Activated CD8-positive, alpha-beta memory T cell treated with anti-CD3 and anti-CD28 coated beads, Interleukin-2, amount 50 U/mL, for 1 hour (primary cell): Measurements from ENCODE around the gene KRTAP19-1.
"Not testable (repeated sequence)": the region's sequence is repeated elsewhere in the genome, so short reads cannot be mapped to it uniquely, and the experiment has no call there.

Experiments used
- DNase-seq: peaks from one replicate; pipeline ENCODE4 v3.0.0-alpha.2; 2020; ENCODE audit errors: extremely low read depth

Gene KRTAP19-1

DNA sequence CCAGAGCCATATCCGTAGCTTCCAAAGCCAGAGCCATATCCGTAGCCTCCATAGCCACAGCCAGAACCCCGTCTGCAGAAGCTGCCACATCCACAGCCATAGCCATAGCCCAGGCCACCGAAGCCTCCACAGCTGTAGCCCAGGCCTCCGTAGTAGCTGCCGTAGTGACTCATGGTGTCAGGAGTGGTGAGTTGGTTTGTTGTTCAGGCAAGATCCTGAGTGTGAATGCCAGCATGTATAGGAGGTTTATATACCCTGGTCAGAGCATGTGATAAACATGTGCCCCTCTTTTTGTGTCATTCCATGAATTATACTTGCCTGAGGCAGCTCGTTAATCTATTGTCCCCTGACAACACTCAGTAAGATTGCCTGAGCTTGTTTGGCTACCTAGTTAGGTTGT lies at the start of gene KRTAP19-1:
Gene KRTAP19-1, minus strand, starts transcription at position 223 of the 400 bp plus-strand sequence. Its CDS starts 50 bp downstream, at position 173.
- no peak for DNase-seq

DNA sequence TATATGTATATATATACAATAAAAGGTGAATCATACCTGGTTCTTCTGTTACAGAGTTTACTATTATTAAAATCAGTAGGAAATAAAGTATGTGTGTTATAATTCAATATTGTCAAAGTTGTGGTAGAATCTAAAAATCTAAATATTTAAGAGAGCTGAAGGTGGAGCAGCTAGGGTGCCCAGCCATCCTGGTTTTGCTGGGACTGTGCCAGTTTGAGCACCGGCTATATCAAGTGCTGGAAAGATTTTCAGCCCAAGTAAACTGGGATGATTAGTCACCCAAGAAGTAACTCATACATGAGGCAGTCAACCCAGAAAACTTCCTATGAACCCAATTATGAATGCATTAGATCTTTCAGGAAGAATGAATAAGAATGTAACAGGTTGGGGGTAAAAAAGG lies 38.7 kb upstream of the KRTAP19-1 start:
- no peak for DNase-seq

DNA sequence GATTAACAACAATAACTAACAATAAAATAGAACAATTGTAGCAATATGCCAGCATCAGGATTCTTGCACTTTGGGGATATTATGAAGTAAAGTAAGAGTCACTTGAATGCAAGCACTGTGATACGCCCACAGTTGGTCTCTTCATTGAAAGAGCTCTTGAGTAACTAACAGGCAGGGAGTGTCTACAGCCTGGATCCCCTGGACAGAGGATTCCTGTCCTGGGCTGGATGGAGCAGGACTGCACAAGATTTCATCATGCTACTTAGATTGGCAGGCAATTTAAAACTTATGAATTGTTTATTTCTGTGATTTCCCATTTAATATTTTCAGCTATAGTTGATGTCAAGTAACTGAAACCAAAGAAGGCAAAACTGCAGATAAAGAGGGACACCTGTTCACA lies 35.5 kb upstream of the KRTAP19-1 start:
- no peak for DNase-seq

DNA sequence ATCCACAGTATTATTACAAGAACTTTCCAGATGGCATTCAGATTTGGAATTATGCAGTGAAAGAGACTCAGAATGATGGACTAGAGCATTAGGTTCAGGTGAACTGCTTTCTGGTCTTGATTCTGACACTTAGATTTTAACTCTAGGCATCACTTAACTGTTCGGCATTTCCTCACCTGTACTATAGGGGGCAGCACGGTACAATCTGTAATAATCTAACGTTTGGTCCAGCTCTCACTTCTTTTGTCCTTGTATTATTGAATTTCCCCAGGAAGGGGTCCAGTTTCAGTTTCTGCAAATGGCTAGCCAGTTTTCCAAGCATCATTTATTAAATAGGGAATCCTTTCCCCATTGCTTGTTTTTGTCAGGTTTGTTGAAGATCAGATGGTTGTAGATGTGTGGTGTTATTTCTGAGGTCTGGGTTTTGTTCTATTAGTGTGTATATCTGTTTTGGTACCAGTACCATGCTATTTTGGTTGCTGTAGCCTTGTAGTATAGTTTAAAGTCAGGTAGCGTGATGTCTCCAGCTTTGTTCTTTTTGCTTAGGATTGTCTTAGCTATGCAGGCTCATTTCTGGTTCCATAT lies 25.5 kb upstream of the KRTAP19-1 start:
- not testable (repeated sequence) for DNase-seq

DNA sequence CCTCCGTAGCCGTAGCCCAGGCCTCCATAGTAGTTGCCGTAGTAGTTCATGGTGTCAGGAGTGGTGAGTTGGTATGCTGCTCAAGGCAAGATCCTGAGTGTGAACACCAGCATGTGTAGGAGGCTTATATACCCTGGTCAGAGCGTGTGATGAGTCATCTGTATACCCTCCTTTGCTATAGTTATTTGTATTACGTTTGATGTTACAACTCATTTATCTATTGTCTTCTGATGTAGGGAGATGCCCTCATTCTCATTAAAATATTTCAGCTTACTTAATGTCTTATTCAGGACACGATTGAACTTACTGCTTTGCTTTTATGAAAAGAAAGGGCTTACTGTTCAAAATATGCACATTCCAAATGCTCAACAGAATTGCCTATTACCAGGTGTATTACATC lies 21.9 kb upstream of the KRTAP19-1 start, which contains the start of gene KRTAP19-5:
Gene KRTAP19-5, minus strand, starts transcription at position 101 of the 400 bp plus-strand sequence. Its CDS starts 51 bp downstream, at position 50.
- no peak for DNase-seq

DNA sequence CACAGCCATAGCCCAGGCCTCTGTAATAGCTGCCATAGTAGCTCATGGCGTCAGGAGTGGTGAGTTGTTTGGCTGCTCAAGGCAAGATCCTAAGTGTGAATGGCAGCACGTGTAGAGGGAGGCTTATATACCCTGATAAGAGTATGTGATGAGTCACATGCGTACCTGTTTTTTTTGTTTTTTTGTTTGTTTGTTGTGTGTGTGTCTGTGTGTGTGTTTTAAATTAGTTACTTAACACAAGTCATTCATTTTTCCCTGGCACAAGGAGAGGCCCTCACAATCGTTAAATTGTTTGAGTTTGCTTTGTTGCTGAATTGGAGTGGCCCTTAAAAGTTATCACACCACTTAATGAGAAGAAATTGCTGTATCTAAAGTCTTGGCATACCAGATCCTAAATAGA lies 16.9 kb upstream of the KRTAP19-1 start, which contains the start of gene KRTAP19-4:
Gene KRTAP19-4, minus strand, starts transcription at position 101 of the 400 bp plus-strand sequence. Its CDS starts 55 bp downstream, at position 46.
- no peak for DNase-seq

DNA sequence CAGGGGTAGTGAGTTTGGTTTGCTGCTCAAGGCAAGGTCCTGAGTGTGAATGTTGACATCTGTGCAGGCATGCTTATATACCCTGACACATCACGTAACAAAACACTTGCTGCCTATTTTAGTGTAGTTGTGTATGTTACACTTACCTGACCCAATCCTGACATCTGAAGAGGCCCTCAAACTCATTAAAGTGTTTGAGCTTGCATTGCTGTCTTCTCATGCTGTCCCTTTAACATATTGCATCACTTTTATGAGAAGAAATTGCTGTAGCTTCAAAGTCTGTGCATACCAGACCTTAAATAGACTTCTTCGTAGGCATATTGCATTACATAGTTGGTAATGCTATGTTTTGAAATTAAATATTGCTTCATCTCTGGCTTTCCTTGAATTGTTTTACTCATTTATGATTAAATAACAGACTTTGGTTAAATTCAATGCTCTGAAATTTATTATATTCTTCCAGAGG lies 11.8 kb upstream of the KRTAP19-1 start, which contains the start of gene KRTAP19-3:
Gene KRTAP19-3, minus strand, starts transcription at position 51 of the 466 bp plus-strand sequence. CDS start 56 bp downstream, outside the sequence.
- DNase-seq, result no peak

DNA sequence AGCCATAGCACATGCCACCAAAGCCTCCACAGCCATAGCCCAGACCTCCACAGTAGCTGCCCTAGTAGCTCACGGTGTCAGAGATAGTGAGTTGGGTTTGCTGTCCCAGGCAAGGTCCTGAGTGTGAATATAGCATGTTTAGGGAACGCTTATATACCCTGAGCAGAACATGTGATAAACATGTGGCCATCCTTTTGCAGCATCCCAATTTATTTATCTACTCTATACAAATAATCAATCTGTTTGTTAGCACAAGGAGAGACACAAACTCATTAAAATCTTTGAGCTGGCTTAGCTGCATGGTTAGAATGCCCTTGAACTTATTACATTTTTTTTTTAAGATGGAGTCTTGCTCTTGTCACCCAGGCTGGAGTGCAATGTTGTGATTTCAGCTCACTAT lies 7.2 kb upstream of the KRTAP19-1 start, which contains the start of gene KRTAP19-2:
Gene KRTAP19-2, minus strand, starts transcription at position 101 of the 400 bp plus-strand sequence. Its CDS starts 88 bp downstream, at position 13.
- no peak for DNase-seq

DNA sequence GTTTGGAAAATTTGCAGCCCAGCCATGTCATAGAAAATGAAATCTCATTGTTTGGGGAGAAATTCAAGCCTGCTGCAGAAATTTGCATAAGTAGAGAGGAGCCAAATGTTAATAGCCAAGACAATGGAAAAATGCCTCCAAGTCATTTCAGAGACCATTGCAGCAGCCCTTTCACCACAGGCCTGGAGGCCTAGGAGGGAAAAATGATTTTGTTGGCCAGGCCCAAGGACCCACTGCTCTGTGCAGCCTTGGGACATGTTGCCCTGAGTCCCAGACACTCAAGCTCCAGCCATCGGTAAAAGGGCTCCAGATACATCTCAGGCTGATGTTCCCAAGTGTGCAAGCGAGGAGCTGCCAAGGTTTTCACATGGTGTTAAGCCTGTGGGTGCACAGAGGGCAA lies 6.0 kb upstream of the KRTAP19-1 start:
- no peak for DNase-seq

DNA sequence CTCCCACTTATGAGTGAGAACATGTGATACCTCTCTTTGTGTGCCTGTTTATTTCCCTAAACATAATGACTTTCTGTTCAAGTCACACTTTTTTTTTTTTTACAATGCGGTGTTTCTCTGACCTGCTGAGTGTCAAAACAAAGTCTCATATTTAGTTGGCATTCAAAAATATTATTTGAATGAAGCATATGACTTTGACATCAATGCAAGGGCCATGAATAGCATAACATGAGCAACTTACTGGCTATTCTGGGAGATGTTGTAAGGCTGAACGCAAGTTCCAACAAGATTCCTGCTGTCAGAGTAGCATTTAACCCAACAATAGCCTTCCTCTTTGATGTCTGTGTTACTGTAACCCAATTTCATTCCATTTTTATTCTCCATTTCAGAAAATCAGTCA lies 2.0 kb upstream of the KRTAP19-1 start:
- DNase-seq, result no peak

DNA sequence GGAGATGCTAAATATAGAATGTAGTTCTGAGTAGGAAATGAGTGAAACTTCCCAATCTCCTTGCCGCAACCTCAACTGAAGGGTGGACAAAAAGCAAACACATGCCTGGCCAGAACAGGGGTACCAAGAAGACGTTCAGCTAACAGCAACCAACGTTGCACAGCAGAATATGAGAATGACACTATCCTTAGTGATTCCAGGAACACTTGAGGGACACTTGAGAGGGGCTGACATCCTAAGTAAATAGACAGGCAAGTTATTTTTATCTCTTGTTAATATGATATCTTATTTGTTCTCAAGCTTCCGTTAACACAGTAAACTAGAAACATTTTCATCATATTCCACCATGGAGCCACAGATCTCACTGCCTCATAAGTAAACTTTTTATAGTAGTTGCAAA lies 908 bp downstream of the KRTAP19-1 start:
- DNase-seq, result no peak

DNA sequence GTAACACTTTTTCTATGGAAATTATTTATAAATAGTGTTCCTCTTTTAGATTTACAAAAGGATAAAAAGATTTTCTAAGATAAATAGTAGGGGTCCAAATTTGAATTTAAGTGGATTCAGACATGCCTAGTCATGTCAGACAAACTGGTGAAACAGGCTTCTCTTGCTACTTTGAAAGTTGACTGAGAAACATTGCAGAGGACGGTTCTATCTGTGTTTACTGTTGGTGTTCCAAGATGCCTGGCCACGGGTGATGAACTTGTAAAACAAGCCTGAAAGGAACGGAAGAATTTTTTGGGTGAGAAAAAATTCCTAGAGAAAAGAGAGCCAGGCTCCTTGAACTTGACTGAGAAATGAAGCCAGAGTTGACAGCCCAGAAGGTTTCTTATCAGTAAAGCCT lies 2.2 kb downstream of the KRTAP19-1 start:
- DNase-seq, result no peak

DNA sequence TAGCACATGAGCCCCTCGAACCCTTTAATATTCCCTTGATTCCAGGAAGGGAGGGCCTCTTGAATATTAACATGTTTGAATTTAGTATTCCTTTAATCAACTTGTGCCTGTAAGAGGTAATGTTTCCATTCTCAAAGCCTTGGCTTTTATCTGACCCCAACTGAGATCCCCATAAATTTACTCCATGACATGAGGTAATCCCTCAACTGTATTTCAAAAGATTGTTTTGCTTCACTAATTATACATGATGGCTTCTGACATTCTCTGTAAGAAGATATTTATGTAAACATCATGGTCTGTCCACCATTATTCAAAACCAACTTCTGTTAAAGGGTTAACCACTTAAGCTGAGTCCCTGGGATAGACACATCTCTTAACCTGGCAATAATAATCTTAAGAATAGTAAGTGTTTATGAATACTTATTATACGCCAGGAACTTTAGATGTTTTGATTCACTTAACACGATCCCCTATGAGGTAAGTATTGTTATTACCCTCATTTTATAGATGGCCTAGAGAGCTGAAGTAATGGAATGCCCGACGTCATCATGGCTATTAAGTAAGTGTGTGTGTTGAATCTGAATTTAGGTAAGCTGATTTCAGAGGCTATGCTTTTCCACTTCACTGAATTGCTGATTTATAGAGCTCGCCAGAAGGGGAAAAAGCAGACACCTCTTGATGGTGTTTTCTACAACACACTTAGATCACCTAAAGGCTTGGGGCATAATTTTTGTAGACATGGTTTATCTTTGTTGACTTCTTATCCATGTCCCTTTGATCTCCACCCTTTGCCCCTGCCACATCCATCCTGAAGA lies 11.1 kb downstream of the KRTAP19-1 start:
- DNase-seq, result no peak

DNA sequence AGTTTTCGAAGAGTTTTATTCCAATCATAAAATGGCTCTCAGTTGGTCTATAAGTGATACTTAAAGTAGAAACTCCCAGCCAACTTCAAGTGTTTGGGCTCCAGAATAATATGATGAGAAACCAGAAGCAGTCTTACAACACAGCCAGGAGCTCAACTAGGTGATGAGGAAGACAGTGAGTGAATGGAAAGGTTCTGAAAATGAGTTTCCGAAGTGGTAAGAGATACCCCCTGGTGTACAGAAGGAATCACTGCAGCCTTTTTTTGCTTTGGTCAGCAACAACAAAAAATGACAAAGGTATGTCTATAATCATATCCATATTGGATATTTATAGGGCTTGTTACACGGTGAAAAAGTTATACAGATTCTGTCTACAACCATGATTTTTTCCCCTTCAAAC lies 16.5 kb downstream of the KRTAP19-1 start:
- no peak for DNase-seq

DNA sequence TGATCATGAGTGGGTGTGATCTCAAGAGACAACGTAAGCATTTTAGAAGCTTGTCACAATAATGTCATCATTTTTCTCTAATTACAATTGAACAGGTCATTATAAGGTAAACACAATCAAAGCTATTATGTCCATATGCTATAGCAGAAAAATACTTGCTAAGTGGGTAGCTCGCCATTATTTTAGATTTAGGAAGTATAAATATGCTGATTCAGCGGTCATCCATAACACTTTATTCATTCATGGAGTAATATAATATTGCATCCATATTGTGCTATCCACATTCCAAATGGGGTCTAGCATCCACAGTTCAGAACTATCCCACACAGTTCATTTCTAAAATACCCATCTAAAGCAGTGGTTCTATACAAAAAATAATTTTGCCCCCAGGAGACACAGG lies 31.7 kb downstream of the KRTAP19-1 start:
- no peak for DNase-seq

DNA sequence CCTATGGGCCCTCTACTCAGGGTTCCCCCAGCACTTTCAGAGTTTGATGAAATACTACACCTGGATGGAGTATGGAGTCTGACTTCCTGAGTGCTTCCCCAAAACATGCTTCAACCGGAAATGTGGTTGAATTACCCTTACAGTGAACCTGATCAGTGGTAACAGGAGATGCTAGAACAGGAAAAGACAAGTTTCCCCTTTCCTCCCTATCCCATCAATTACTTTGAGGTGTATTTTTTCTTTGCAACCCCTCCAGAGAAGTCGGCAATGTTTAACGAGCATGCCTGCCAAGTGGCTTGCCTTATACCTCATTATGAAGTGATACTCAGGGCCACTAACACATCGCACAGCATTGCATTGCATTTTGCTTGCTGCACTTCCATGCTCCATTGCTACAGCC lies 33.1 kb downstream of the KRTAP19-1 start:
- no peak for DNase-seq

DNA sequence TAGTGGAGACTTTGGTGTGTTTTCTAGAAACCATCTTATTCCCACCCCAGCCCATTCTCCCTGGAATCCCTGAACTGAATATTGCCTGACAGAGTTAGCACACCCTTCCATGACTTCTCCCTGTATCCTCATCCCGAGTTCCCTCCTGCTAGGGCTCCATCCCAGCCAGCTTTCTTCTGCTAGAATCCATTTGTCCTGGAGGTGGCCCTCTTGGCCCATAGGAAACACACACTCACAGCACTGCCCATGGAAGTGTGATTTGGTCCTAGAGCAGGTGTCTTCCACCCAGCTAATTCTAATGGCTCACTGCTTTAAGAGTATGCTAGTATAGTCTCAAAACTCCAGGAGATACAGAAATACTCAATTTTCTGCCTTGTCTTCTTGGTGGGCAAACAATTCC lies 36.0 kb downstream of the KRTAP19-1 start:
- DNase-seq, result no peak

DNA sequence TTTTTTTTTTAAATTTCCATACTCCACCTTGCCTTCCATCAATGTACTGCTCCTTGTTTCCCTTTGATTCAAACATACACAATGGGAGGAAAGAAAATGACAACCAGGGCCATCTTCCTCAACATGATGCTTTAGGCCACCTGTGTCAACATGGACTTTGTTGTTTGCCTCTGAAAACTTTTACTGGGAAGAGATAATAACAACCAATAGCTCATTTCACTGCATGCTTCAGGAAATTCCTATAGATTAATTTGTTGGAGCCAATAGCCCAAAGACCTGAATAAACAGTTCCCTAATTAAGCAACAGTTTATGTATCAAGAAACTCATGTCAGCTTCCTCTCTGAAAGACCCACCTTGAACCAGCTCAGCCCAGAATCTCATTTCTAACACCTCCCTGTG lies 36.9 kb downstream of the KRTAP19-1 start:
- DNase-seq, result no peak

DNA sequence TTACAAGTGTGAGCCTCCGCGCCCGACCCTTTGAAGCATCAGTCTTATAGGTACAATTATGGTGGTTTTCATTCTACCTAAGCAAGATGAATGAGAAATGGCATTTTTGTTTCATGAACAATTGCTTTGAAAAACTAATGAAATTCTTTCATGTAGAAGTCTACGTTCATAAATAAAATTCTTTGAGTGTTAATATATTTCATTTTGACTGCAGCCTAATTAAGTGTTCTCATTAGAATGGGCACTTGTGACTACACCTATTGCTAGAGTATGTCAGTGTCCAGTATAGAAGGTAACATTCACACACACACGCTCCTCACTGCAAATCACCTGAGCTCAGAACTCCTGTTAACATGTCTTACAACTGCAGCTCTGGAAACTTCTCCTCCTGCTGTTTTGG lies 40.2 kb downstream of the KRTAP19-1 start, which contains the start of gene KRTAP15-1:
Gene KRTAP15-1, plus strand, starts transcription at position 301 of the 400 bp plus-strand sequence. Its CDS starts 53 bp downstream, at position 354.
- DNase-seq, result no peak

DNA sequence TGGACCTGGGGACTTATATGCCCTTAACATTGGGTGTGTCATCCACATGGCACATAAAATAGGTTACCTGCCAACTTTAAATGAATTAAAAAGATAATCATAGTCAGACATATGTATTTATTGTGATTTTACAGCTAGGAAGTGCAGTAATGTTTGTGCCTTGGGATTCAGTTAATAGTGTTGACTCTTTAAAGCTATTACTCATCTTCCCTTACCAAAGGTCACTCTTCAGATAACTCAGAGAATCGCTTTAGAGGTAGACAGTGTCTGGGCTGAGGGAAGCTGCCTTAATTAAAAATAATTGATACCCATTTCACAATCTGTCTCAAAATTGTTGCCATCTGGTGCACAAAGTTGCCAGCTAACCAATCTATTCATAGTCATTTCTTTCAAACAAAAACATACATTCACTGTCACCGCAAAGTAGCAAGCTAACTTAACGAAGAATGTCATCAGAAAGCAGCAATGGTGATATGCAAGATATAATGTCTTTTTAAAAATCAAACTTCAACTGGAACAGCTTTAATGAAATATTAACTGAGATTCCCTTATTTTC lies 43.1 kb downstream of the KRTAP19-1 start:
- no peak for DNase-seq

DNA sequence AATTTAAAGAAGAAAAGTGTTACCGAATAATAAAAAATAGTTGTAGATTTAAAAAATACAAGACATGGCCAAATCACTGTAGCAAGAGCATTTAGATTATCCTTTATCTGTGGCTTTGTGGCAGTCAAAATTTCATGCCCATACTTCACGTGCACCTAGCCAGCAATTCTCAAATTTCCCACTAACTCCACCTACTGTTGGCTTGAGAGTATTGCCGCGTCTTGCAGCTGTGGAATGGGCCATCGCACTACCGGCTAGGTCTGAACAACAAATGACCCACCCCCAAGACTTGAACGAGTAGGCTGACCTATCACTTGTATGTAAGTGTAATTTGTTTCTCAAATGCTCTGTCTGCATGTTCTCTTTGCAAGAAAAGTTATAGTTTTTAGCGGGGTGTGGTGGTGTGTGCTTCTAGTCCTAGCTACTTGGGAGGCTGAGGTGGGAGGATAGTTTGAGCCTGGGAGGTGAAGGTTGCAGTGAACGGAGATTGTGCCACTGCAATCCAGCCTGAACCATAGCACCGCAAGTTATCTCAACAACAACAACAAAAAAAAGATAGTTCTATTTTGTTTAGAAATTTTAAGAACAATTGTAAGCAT lies 46.0 kb downstream of the KRTAP19-1 start:
- no peak for DNase-seq

DNA sequence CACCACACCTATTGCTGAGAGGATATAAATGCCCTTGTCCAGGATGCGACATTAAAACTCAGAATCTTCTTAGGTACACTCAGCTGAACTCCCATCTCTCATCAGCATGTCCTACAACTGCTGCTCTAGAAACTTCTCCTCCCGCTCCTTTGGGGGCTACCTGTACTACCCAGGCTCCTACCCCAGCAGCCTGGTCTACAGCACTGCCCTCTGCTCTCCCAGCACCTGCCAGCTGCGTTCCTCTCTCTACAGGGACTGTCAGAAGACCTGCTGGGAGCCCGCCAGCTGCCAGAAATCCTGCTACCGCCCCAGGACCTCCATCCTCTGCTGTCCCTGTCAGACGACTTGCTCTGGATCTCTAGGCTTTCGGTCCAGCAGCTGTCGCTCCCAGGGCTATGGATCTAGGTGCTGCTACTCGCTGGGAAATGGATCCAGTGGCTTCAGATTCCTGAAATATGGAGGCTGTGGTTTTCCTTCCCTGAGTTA lies 50.0 kb downstream of the KRTAP19-1 start, which contains the start of gene KRTAP13-4:
Gene KRTAP13-4, plus strand, starts transcription at position 51 of the 486 bp plus-strand sequence. Its CDS starts 56 bp downstream, at position 107.
- DNase-seq, result no peak
